Measurements from ENCODE around the gene ILDR1. TPM values are rescaled to one million over a fixed set of nuclear protein-coding genes. Genes with fewer than 3 reads are reported as not detected.

ILDR1 gene
- total and polyA plus RNA-seq, 8 donors, result under 0.01 to 21.4 (median 0.73) TPM; not detected in 4

DNA sequence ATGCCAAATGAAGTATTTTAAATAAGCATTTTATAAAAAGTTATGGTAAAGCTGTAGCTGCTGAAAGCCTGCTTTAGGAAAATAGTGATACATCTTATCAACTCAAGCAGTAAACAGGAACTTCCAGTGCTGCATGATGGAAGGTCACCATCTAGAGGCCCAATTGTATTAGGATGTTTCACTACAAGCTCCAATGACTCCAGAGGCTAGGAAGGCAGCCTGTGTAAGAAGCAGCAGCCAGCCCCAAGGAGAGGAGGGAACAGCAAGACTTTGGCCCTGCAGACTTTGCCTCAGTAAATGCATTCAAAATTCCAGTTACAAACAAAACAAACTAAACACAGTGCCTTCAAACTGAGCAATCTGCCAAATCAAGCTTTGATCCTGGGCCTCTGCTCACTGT, 32.1 kb downstream of the ILDR1 start:
- peaks cover 0 to under 1% (median 0%) of the 10 kb centered on the region in 4 donors for H3K4me1 ChIP-seq
- no peaks in the 10 kb centered on the region for H3K9me3 ChIP-seq
- H3K27ac ChIP-seq, result no peak overlapping the region
- no peaks in the 10 kb centered on the region for H3K36me3 ChIP-seq
- TF ChIP-seq EP300 (IDR thresholded peaks at IDR 0.05) (no peak), POLR2A (IDR thresholded peaks at IDR 0.05) (no peak), POLR2AphosphoS5 (IDR thresholded peaks at IDR 0.05) (no peak)
- TF ChIP-seq, protein P1, sequence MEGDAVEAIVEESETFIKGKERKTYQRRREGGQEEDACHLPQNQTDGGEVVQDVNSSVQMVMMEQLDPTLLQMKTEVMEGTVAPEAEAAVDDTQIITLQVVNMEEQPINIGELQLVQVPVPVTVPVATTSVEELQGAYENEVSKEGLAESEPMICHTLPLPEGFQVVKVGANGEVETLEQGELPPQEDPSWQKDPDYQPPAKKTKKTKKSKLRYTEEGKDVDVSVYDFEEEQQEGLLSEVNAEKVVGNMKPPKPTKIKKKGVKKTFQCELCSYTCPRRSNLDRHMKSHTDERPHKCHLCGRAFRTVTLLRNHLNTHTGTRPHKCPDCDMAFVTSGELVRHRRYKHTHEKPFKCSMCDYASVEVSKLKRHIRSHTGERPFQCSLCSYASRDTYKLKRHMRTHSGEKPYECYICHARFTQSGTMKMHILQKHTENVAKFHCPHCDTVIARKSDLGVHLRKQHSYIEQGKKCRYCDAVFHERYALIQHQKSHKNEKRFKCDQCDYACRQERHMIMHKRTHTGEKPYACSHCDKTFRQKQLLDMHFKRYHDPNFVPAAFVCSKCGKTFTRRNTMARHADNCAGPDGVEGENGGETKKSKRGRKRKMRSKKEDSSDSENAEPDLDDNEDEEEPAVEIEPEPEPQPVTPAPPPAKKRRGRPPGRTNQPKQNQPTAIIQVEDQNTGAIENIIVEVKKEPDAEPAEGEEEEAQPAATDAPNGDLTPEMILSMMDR (IDR thresholded peaks at IDR 0.05), result no peak
- H3K27me3 ChIP-seq, result no peaks in the 10 kb centered on the region
- no peak overlapping the region for H3K4me3 ChIP-seq
- peak in 1 of 2 donors; percentile 47 for DNase-seq
- intact Hi-C loops (cut with DNase I; ENCODE audit: low total_unique reads), result no loop called here

DNA sequence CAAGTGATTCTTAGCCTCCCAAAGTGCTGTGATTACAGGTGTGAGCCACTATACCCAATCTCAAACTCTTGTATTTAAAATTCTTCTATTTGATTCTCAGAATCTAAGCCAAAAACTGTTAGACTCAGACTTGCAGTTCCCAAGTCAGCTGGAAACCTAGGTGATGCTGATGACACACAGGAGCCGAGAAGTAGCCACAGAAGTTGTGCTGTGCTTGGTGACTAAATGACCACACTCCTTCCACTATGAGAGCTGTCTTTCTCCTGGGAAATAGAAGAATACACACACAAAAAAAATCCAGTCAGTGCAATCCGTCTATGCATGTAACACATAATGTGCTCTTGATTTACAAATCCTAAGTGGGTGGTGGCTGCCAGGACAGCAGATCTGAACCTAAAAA, 33.9 kb downstream of the ILDR1 start:
- intact Hi-C loops (cut with DNase I; ENCODE audit: low total_unique reads), result no loop called here
- no peaks in the 10 kb centered on the region for H3K36me3 ChIP-seq
- H3K4me1 ChIP-seq, result no peaks in the 10 kb centered on the region
- H3K4me3 ChIP-seq, result no peak overlapping the region
- no peak overlapping the region for H3K27ac ChIP-seq
- TF ChIP-seq, protein P1 (IDR thresholded peaks at IDR 0.05), result no peak
- no peak for DNase-seq
- peaks cover 0 to 11% (median 7%) of the 10 kb centered on the region in 4 donors for H3K9me3 ChIP-seq
- 69 to 88% (median 80%) methylated on average over 2 of the region's 2 CpGs for WGBS, 5 donors
- H3K27me3 ChIP-seq, result no peaks in the 10 kb centered on the region

DNA sequence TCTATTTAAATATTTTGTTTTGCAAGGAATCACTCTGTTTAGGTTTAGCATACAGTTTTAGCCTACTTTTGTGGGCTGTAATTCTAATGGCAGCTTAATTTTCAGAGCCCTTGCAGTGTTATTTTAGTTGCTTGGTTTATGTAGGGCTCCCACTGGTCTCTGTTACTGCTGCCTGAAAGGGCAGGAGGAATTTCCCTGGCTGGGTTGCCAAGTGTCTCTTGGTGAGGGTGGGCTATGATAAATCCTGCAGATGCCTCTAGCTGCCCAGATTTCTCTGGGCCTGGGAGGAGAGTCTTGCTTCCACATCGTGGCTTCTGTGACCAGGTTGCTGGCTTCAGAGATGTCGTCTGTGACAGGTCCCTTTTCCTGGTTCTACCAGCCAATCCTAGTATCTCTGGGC, 36.2 kb downstream of the ILDR1 start:
- WGBS, 5 donors, result 76 to 95% (median 88%) methylated on average over 2 of the region's 2 CpGs
- intact Hi-C loops (cut with DNase I; ENCODE audit: low total_unique reads), result no loop called here
- H3K9me3 ChIP-seq, result peaks cover 0 to 16% (median 9%) of the 10 kb centered on the region in 4 donors
- TF ChIP-seq, protein P1 (IDR thresholded peaks at IDR 0.05), result no peak
- no peaks in the 10 kb centered on the region for H3K36me3 ChIP-seq
- no peak overlapping the region for H3K4me3 ChIP-seq
- no peaks in the 10 kb centered on the region for H3K4me1 ChIP-seq
- H3K27me3 ChIP-seq, result no peaks in the 10 kb centered on the region
- H3K27ac ChIP-seq, result no peak overlapping the region
- no peak for DNase-seq

DNA sequence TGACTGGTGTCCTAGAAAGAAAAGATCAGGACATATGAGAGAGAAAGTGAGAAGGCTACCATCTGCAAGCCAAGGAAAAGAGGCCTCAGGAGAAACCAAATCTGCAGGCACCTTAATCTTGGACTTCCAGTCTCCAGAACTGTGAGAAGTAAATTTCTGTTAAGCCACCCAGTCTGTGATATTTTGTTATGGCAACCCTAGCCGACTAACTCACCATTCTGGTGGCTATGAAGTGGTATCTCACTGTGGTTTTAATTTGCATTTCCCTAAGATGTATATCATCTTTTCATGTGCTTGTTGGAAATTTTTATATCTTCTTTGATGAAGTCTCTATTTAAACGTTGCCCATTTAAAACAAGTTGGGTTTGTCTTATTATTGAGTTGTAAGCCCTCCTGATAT, 40.6 kb downstream of the ILDR1 start:
- TF ChIP-seq, protein P1 (IDR thresholded peaks at IDR 0.05), result no peak
- TF ChIP-seq POLR2AphosphoS5 (IDR thresholded peaks at IDR 0.05), result no peak
- TF ChIP-seq POLR2A (IDR thresholded peaks at IDR 0.05), result no peak
- no peak for TF ChIP-seq EP300 (IDR thresholded peaks at IDR 0.05)
- intact Hi-C loops (cut with DNase I; ENCODE audit: low total_unique reads), result no loop called here
- Histone ChIP-seq H3K27ac (no peak overlapping the region), H3K9me3 (peaks cover 0 to 21% (median 11%) of the 10 kb centered on the region in 4 donors), H3K4me1 (peaks cover 0 to 7% (median 0%) of the 10 kb centered on the region in 4 donors), H3K4me3 (no peak overlapping the region), H3K27me3 (no peaks in the 10 kb centered on the region), H3K36me3 (no peaks in the 10 kb centered on the region)
- WGBS, 5 donors, result 75 to 85% (median 76%) methylated on average over 2 of the region's 2 CpGs
- DNase-seq, result no peak

DNA sequence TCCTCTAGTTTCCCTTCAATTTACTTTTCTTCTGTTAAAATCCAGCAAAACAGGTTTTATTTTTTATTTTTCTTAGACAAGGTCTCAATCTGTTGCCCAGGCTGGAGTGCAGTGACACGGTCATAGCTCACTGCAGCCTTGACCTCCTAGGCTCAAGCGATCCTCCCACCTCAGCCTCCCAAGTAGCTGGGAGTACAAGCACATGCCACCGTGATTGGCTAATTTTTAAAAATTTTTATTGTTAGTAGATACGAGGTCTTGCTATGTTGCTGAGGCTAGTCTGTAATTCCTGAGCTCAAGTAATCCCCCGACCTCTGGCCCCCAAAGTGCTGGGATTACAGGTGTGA, 41.6 kb downstream of the ILDR1 start:
- DNase-seq, result no peak
- 75 to 86% (median 77%) methylated on average over 5 of the region's 5 CpGs for WGBS, 5 donors
- H3K27me3 ChIP-seq, result no peaks in the 10 kb centered on the region
- no peak overlapping the region for H3K4me3 ChIP-seq
- no peak overlapping the region for H3K27ac ChIP-seq
- H3K9me3 ChIP-seq, result peaks cover 0 to 21% (median 11%) of the 10 kb centered on the region in 4 donors
- H3K4me1 ChIP-seq, result peaks cover 0 to 7% (median 2%) of the 10 kb centered on the region in 4 donors
- TF ChIP-seq POLR2A (IDR thresholded peaks at IDR 0.05) (no peak), EP300 (IDR thresholded peaks at IDR 0.05) (no peak)
- intact Hi-C loops (cut with DNase I; ENCODE audit: low total_unique reads), result no loop called here
- H3K36me3 ChIP-seq, result no peaks in the 10 kb centered on the region
